CD4-positive, alpha-beta T cell treated with Interleukin-10 for 1 hour (primary cell): ENCODE data around the gene SMIM44.

Source experiments
- DNase-seq: peaks from one replicate; pipeline ENCODE4 v3.0.0-alpha.2; 2020

SMIM44 gene

DNA sequence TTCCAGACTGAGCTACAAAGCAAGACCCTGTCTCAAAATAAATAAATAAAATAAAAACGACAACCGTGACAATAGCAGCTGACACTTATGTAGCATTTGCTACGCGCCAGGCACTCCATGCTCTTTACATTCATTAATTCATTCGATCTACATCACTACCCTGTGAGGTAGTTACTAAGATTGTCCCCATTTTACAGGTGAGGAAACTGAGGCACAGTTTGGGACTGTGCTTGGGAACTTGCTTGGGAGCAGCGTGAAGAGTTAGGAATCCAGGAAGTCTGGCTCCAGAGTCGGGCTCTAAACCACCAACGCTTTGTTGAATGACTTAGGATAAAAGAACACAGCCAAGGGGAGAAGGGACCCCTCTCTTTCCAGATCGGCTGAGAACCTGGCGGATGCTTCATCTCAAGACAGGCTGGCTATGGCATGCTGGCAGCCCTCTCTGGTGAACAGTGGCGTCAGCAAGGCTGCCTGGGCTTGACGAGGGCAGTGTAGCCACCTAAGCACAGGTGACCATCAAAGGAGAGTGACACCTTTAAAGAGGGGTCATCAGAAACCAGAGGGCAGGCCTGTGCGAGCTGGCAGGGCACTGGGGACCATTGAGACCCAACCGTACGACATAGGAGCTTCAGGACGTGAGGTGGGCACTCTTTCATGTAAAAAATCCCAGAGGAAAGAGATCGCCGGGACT, 16.6 kb upstream of the SMIM44 start:
- DNase-seq, result no peak

DNA sequence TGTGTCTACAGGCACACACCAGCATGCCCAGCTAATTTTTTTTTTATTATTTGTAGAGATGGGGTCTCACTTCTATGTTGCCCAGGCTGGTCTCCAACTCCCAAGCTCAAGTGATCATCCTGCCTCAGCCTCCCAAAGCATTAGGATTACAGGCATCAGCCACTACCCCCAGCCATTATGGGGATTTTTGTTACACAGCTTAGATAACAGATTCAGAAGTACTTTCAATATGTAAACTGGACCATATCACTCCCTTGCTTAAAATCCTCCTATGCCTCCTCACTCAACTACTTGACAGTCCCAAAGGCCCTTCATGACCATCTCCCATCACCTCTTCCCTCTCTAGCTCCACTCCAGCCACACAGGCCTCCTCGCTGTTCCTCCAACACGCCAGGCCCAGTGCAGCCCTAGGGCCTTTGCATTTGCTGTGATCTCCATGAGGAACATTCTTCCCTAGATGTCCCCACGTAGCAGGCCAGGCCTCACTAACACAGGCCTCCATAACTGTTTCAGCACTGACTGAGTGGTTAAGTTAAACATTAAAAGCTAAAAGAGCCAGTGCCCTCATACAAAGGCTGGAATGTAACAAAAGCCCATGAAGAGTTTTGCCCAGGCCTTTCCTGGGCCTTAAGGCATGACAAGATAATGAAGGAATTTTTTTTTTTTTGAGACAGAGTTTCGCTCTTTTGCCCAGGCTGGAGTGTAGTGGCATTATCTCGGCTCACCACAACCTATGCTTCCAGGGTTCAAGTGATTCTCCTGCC, 14.7 kb upstream of the SMIM44 start:
- no peak for DNase-seq

- DNase-seq, result no peak
These were observed 13.4 kb upstream of the SMIM44 start for GRCh38 chr19:3496392-3497273.

GRCh38 chr19:3494559-3494958, 11.3 kb upstream of the SMIM44 start:
- peak; percentile 64 for DNase-seq

DNA sequence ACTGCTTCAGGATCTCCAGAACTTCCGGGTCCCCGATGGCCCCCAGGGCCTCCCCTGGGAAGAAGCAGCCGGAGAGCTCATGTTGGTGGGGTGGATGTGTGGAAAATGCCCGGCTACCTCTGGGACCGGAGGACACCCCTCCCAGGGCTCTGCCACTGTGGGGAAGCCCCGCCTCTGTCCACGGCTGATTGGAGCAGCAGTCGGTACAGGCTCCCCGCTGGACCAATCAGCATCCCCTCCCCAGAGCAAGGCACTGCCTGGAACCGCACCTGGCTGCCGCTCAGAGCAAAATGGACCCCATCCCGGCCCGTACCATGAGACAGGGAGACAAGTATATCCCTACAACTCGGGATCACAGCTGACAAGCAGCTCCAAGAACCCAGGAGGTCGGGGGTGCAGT, 10.8 kb upstream of the SMIM44 start:
- DNase-seq, result peak; percentile 39

- no peak for DNase-seq
These were observed 10.4 kb upstream of the SMIM44 start for GRCh38 chr19:3493651-3494050.

DNA sequence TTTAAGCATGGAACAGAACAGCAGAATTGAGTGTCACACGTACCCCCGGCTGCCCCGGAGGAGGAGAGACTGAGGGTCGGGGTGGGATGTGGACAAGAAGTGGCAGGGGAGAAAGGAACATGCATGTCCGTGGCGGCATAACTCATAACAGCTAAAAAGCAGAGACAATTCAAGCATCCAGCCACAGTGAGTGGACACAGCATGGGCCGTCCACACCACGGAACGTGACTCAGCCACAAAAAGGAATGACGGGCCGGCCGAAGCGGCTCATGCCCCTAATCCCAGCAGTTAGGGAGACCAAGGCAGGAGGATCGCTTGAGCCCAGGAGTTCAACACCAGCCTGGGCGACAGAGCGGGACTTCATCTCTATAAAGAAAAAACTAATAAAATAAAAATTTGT, 9.7 kb upstream of the SMIM44 start:
- DNase-seq, result no peak

DNA sequence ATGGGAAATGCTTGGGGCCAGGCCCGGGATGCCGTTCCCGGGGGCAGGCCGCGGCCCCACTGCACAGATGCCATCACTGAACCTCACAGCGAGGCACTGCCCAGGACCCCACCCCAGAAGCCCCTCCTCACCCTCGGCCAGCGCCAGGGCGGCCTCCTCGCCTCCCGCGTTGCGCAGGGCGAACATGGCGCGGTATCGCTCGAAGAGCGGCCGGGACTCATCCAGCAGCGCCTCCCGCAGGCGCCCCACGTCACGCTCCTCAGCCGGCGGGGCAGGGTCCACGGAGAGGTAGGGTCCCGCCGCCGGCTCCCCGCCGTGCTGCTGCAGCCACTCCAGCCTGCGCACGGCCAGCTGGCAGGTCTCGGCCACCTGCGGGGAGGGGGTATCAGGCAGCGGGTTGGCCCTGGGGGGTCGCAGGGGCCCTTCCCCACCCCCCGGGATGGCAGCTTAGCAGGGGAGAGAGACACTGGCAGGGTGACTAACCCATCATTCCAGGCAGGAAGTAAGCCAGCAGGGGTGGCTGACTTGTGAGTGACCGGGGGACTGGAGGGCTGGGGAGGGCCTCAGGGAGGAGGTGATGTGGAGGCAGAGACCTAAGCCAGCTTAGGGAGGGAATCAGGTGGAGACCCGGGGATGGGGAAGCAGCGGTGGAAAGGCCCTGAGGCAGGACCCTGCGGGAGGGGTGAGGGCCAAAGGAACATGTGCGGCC, 9.0 kb upstream of the SMIM44 start:
- DNase-seq, result no peak

GRCh38 chr19:3491396-3492119, 8.3 kb upstream of the SMIM44 start:
- DNase-seq, result no peak

DNA sequence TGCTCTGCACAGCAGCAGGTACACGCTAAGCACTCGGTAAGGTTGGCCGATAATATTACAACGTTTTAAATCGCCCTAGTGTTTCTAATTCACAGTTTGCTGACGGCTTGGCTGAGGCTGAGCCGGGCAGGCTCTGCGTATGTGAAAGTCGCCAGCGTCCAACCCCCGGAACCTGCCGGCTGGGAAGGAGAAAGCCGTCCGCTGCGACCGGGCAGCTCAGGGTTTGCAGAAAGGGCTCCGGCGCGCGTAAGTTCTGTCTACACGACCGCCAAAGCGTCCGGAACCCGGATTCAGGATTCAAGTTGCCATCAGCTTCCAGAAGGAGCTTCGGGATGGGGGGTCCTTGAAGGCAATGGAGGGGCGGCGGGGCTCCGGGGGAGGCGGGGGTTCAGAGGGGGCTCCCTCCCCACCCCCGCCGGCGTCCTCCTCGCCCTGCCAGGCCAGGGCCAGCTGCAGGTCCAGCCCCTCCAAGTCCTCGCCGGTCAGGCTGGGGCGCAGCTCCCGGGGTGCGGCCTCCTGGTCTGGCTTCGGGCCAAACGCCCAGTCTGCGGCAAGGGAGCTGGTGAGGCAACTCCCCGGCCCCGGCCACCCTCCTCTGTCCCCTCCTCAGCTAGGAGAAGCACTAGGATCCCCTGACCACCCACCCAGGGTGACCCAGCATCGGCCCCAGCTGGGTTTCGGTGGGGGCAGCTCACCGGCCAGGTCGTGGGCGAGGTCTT, 575 bp downstream of the SMIM44 start:
- DNase-seq, result no peak

GRCh38 chr19:3481241-3482090, 1.8 kb downstream of the SMIM44 start:
- DNase-seq, result no peak

DNA sequence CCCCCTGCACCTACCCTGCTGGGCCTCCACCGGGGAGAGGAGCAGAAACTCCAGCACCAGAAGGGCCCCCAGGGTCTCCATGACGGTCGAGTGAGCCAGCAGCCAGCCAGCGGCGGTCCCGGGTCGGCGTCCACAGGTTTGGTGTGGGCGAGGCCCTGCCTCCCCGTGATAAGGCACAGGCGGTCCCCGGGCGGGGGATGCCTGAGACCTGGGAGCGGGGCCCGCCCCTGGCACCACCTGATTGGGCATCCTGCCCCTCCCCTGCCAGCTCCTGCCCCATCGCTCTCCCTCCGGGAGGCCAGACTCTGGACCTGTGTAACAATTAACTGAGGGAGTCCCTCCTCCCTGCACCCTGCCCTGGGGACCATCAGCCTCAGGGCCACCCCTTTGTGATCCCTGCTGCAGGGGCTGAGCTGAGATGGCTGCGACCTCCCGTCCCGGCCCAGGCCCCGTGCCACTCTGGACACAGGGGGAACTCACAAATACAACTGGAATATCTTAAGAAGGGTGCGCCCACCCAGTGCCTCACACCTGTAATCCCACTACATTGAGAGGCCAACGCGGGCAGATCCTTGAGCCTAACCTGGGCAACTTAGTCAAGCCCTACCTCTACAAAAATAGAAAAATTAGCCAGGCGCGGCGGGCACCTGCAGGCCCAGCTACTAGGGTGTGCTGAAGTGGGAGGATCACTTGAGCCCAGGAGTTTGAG, 2.7 kb downstream of the SMIM44 start, which contains the start of gene SMIM24:
Gene SMIM24 (minus strand): TSS at position 143 of the 709 bp plus-strand sequence. CDS start 62 bp downstream, at position 81.
- no peak for DNase-seq

GRCh38 chr19:3479834-3480215, 3.4 kb downstream of the SMIM44 start:
- peak; percentile 40 for DNase-seq

DNA sequence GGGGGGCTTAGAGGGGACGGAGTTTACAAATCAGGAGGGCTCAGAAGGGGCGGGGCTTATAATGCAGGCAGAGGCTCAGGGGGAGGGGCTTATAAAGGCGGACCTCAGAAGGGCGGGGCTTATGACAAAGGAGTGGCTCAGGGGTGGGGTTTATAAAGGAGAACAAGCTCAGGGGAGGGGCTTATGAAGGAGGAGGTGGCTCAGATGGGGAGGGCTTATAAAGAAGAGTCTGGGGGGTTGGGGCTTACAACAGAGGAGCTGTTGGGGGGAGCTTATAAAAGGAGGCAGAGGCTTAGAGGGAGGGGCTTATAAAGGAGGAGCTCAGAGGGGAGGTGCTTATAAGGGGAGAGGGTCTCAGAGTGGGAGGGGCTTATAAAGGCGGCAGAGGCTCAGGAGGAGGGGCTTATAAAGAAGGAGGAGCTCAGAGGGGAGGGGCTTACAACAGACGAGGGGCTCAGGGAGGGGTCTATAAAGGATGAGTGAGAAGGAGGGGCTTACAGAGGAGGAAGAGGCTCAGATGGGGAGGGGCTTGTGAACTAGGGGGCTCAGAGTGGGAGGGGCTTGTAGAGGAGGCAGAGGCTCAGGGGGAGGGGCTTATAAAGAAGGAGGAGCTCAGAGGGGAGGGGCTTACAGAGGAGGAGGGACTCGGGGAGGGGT, 3.9 kb downstream of the SMIM44 start:
- peak; percentile 68 for DNase-seq

DNA sequence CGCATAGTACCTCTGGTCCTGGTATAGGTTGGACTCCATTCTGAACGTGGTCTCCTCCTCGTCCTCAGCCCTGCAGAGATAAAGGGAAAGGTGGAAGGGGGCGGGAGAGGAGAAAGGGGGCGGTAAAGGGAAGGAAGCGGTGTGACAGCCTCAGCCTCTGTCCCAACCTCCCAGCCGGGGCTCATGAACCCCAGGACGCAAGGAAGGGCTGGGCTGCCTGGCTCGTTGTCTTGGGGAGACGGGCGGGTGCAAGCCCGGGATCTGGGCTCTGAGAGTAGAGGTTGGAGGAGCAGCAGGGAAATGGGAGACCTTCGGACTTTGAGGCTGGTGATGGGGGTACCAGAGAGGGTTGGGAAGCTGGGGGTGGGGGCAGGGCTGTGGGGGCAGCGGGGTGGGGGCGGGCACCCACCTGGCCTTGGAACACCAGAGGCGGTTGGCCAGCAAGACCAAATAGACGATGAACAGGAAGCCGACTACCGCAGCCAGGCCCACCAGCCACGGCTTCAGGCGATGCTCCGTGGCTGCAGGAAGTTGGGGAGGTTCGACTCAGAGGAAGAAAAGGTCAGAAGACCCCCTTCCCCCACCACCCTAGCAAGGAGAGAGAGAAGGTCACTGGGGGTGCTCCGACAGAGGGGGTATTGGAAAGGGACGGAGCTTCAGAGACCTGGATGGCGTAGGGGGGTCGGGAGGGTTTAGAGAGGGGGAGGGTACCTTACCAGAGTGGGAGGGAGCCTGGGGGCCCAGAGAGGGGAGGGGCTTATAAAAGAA, 4.6 kb downstream of the SMIM44 start:
- peak; percentile 24 for DNase-seq

DNA sequence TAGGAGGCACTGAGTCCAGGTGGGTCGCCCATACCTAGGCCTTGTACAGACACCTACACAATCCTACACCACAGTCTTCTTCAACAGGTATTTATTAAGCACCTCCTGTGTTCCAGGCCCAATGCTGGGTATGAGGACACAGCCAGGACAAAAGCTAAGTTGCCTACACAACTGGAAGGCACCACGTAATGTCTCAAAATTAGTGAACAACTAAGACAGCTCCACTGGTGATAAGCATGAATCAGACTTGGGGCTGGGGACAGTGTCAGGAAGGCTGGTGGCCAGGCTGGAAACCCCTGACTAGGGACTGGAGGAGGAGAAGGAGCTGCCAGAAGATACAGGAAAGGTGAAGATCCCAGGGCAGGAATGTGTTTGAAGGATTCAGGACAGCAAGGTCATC, 5.3 kb downstream of the SMIM44 start:
- no peak for DNase-seq

DNA sequence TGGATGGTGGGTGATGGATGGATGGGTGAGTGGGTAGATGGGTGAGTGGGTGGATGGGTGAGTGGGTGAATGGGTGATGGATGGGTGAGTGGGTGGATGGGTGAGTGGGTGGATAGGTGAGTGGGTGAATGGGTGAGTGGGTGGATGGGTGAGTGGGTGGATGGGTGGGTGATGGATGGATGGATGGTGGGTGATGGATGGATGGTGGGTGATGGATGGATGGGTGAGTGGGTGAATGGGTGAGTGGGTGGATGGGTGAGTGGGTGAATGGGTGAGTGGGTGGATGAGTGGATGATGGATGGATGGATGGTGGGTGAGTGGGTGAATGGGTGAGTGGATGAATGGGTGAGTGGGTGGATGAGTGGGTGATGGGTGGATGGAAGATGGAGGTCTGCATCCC, 5.7 kb downstream of the SMIM44 start:
- DNase-seq, result no peak

DNA sequence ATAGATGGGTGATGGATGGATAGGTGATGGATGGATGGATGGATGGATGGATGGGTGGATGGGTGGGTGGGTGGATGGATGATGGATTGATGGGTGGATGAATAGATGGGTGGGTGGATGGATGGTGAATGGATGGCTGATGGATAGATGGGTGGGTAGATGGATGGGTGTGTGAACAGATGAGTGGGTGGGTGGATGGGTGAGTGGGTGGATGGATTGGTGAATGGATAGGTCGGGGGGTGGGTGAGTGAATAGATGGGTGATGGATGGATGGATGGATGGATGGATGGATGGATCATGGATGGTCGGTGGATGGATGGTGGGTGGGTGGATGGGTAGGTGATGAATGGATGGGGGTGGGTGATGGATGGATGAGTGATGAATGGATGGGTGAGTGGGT, 6.4 kb downstream of the SMIM44 start:
- DNase-seq, result no peak
